HG03469 (cell line): ENCODE measurements around the gene TRIM37.
"Not testable (repeated sequence)": the region's sequence is repeated elsewhere in the genome, so short reads cannot be mapped to it uniquely, and the experiment has no call there.

Experiments
- ATAC-seq: cut with Tn5 transposase; IDR thresholded peaks from one replicate; pipeline ENCODE4 v1.9.1; 2021; ENCODE audit warnings: mild to moderate bottlenecking, moderate library complexity, moderate number of reproducible peaks; ENCODE audit not compliant: unreplicated experiment

The TRIM37 gene

GRCh38 chr17:58996968-58997367, 109.7 kb downstream of the TRIM37 start:
- ATAC-seq, result no peak

DNA sequence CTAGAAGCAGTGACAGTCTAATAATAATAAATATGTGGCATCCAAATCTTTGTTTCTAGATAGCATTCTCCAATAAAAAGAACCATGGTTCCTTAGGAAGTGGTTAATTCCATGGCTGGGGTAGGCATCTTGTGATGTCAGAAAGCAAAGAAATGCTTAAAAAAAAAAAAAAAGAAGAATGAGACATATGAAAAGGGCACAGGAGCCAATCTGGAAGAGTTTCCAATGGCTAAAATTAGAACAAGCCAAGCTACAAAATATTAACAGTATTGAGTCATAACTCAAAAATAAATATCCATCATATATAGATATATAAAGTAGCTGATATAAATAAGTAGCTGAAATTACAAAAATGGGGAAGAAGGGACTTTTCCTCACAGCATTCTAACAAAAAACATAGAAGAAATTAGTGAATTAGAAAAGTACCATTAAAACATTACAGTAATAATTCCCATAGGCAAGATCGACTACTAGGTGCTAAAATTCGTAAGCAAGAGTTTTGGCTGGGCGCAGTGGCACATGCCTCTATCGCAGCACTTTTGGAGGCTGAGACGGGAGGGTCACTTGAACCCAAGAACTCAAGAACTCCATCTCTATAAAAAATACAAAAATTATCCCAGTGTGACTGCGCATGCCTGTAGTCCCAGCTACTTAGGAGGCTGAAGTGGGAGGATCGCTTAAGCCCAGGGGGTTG, 111.3 kb downstream of the TRIM37 start:
- ATAC-seq, result no peak

- ATAC-seq, result no peak
Observed at GRCh38 chr17:58993311-58993710, 113.4 kb downstream of the TRIM37 start.

DNA sequence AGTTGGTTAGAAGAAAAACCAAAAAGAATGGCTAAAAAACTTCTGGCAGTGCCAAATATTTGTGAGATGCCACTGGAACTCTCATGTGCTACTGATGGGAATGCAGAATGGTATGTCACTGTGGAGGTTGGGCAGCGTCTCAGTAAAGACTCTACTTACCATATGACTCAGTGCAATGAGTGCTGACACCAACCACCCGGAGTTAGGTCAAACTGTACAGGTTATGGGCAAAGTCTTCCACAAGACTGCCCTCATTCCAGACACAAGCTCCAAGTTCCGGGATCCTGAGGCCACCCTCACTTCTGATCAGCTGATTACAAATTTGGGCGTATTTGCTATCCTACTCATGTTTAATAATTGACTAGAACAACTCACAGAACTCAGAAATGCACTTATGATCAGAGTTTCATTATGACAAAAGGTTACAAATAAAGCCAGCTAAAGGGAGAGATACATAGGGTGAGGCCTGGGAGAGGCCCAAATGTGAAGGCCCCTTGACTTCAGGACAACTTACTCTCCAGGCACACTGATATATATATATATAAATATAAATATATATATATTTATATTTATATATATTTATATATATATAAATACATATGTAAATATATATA, 114.9 kb downstream of the TRIM37 start:
- no peak for ATAC-seq

GRCh38 chr17:58989629-58990028, 117.1 kb downstream of the TRIM37 start:
- ATAC-seq, result no peak

GRCh38 chr17:58985971-58986370, 120.7 kb downstream of the TRIM37 start:
- no peak for ATAC-seq

GRCh38 chr17:58985367-58985766, 121.3 kb downstream of the TRIM37 start:
- no peak for ATAC-seq

- no peak for ATAC-seq
Observed at GRCh38 chr17:58982626-58983025, 124.1 kb downstream of the TRIM37 start.

DNA sequence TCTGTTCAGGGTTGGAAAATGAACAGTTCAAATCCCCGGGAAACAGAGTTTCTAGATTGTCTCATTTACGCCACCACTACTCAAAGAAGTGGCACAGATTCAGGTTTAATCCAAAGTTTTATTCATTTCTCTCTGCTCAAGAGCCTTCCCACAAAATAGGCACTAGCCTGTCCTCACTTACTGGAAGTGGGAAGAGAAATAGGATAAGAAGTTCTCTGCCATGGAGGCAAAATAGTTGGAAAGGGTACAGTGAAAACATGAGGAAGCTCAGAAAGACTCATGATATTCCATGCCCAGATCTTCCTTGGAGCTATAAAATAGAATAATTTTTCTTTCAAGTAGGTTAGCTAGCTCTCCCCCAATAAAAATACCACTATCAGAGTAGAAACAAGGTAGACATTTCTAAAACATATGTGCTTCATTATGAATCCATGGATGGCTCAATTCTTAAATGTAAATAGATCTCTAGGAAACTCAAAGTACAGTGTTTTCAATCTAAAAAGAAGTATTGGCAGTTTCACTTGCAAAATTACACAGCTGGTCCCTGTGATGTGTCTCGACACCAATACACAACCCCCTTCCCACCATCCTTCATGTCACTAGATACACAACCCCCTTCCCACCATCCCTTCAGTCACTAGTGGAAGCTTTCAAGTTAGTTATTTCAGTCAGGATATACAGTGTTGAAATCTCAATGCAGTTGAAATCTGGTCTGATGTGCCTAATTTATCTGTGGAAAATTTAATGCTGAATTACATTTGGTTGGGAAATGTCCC, 125.8 kb downstream of the TRIM37 start:
- ATAC-seq, result no peak

DNA sequence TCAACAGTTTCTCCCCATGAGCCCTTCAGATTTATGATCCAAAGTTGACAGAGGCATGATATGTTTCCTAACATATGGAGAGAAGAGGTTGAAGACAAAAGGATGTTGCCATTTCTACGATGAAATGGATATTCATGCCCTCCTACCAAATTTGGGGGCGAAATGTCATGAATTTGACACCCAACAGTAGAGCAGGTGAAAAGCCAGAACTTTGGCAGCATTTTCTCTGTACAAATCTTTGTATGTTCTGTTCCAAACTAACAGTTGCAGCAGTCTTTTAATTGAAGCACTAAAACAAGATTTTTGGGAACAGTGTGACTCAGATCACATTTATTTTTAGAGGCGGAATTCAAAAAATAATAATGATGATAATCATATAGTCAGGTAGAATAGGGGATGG, 130.1 kb downstream of the TRIM37 start:
- no peak for ATAC-seq

- no peak for ATAC-seq
Observed at GRCh38 chr17:58974354-58974753, 132.3 kb downstream of the TRIM37 start.

GRCh38 chr17:58970609-58971450, 135.8 kb downstream of the TRIM37 start:
- no peak for ATAC-seq

- no peak for ATAC-seq
Observed at GRCh38 chr17:58969612-58970011, 137.1 kb downstream of the TRIM37 start.

DNA sequence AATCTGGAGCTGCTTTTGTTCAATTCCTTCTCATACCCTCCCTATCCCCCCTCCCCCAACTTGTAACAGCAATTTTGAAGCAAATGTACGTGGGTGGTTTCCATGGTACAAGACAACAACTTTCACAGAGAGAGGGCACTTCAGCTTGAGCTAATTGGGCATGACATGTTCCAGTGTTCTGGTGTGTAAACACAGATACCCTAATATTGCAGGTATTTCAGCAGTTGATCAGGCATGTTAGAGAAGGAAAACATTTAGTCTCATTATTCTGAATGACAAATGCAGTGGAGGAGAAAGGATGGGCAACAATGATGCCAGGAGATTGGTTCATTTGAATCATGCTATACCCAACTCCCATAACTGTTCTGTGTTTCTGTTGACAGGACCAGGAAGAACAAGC, 137.5 kb downstream of the TRIM37 start:
- no peak for ATAC-seq

DNA sequence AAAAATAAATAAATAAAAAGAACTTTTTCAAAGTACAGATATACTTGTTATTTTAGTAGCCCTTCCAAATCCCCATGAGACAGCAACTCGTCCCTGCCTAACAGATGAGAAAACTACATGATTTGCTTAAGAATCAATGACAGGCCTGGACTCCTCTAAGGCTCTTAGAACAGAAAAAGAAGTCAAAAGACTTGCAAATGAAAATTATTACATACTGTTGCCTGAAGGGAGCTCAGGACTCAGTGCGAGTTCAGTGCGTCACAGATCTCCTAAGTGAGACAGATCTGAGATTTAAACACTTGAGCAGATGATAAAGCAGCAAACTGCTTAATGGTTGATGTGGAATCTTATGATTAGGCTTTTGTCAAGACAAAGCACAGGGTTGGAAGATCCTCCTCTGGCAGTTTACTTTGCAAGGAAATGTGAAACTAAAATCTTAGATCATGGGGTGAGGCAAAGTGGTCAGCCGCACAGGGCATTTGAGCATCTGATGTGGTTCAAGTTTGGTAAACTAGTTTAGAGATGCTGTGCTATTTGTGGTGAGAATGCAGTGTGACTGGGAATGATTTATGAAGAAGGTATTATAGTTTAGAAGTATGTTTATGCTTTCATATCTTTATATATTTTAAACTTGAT, 138.1 kb downstream of the TRIM37 start:
- ATAC-seq, result no peak

GRCh38 chr17:58966208-58966607, 140.5 kb downstream of the TRIM37 start:
- ATAC-seq, result no peak

DNA sequence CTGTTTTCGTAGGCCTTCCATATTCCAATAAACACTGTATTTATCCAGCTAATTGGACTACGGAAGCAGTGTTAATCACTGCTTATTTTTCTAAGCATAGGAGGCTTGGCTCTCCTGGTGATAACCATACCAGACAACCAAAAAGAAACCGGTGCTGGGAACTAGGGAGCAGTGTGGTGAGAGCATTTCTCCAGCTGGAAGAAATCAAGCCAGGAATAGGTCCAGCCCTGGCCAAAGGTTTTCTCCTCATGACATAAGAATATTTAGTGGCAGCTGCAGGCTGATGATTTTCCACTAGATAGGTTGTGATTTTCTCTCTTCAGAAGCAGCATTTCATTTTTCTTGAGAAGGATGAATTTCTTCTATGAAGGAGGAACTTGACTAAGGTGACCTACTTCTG, 141.5 kb downstream of the TRIM37 start:
- no peak for ATAC-seq

DNA sequence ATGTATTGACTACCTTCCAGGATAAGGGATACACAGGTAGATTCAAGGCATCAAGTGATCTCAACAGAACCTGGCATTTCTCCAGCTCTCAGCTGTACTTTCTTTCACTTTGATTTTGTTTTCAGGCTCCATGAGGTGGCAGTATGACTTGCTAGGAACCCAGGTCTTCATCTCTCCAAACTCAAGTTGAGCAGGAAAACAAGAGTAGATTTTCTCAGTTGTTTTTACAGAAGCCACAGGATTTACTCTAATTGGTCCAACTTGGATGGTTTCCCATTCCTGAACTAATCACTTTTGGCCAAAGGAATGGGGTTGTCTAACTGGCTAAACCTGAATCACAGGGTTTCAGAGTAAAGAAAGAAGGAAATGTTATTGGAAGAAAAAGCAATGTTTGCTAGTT, 146.6 kb downstream of the TRIM37 start:
- no peak for ATAC-seq

GRCh38 chr17:58957725-58958073, 149.0 kb downstream of the TRIM37 start:
- not testable (repeated sequence) for ATAC-seq

GRCh38 chr17:58956997-58957724, 149.5 kb downstream of the TRIM37 start:
- ATAC-seq, result no peak
